Testis (tissue), 3 donors: ENCODE data around the gene CLNK. TPM values are rescaled to one million over a fixed set of nuclear protein-coding genes. Genes with fewer than 3 reads are reported as not detected.

ENCODE experiments used
- DNase-seq: peaks from one replicate; pipeline ENCODE4 v3.0.0-alpha.2; 2019
- H3K27ac ChIP-seq, 2 donors: fragments of 200-600 bp; sonication (generic); one replicate each; pipeline ENCODE4 v1.5.1; 2019
- H3K27me3 ChIP-seq: fragments of 200-600 bp; sonication (generic); one replicate; pipeline ENCODE4 v1.5.1; 2019
- H3K36me3 ChIP-seq: fragments of 200-600 bp; sonication (generic); one replicate; pipeline ENCODE4 v1.5.1; 2017; ENCODE audit warnings: low read depth; ENCODE audit errors: missing control alignments
- H3K4me1 ChIP-seq: fragments of 200-600 bp; sonication (generic); one replicate; pipeline ENCODE4 v1.5.1; 2019
- H3K4me3 ChIP-seq, 2 donors: fragments of 200-600 bp; sonication (generic); one replicate each; pipeline ENCODE4 v1.5.1; 2017 to 2019
- H3K9me3 ChIP-seq: fragments of 200-600 bp; sonication (generic); one replicate; pipeline ENCODE4 v1.5.1; 2017
- CTCF ChIP-seq, 3 experiments: fragments of 450-650 bp in 2 of 3; fragments of 200-600 bp in 1 of 3; sonication (generic) in 1 of 3; IDR thresholded peaks; one replicate each; pipeline ENCODE4 v1.5.1; 2016 to 2019; ENCODE audit warnings: antibody characterized with exemption in 3 of 3, mild to moderate bottlenecking in 2 of 3, moderate library complexity in 1 of 3
- POLR2A ChIP-seq: fragments of 450-650 bp; IDR thresholded peaks from one replicate; pipeline ENCODE4 v1.6.1; 2017; ENCODE audit warnings: antibody characterized with exemption, mild to moderate bottlenecking, moderate library complexity
- WGBS, 2 donors: methylation state at CpG; one replicate each; pipeline ENCODE4 v1.1.5; 2018; 5-methylcytosine and 5-hydroxymethylcytosine counted together
- intact Hi-C: fragments of 100-400 bp; cut with DNase I; formaldehyde crosslinking; loops from one replicate; pipeline ENCODE4 v1.15.1; 2023; ENCODE audit warnings: low total_unique reads
- polyA plus RNA-seq: library from polyadenylated mRNA; stranded (reverse); fragments of 350-450 nt; fragmentation: Illumina TruSeq; extraction: RNeasy Lipid Tissue Mini Kit (QIAGEN cat#74804); gene quantifications from one replicate; pipeline ENCODE4 v1.2.3, GENCODE V29; 2014; ENCODE audit warnings: low read depth, low replicate concordance; ENCODE audit not compliant: insufficient read depth
- total RNA-seq, 2 donors: library from RNA; depleted of rRNA; stranded (reverse); fragments of >200 nt; gene quantifications; one replicate each; pipeline ENCODE4 v1.2.3, GENCODE V29; 2016

CLNK gene
- total and polyA plus RNA-seq, 3 donors from 2014 or later = 0.12 to 0.94 TPM; not detected in 1

GRCh38 chr4:10605746-10606482 lies 78.7 kb downstream of the CLNK start:
- no peaks in the 10 kb centered on the region for H3K4me1 ChIP-seq
- TF ChIP-seq CTCF (IDR thresholded peaks at IDR 0.05) = no peak
- no peak overlapping the region for H3K27ac ChIP-seq
- DNase-seq = no peak
- H3K27me3 ChIP-seq = no peaks in the 10 kb centered on the region
- intact Hi-C loops = no loop called here
- H3K36me3 ChIP-seq = no peaks in the 10 kb centered on the region
- H3K9me3 ChIP-seq = no peaks in the 10 kb centered on the region
- H3K4me3 ChIP-seq = no peak overlapping the region
- WGBS, 2 donors = 90 to 96% methylated on average over 5 of the region's 5 CpGs

GRCh38 chr4:10605031-10605430 lies 79.5 kb downstream of the CLNK start:
- intact Hi-C loops = no loop called here
- no peak for TF ChIP-seq POLR2A
- TF ChIP-seq CTCF (IDR thresholded peaks at IDR 0.05) = no peak
- H3K27me3 ChIP-seq = no peaks in the 10 kb centered on the region
- no peak overlapping the region for H3K27ac ChIP-seq
- no peak overlapping the region for H3K4me3 ChIP-seq
- 89 to 97% methylated on average over 10 of the region's 10 CpGs for WGBS, 2 donors
- no peak for DNase-seq
- no peaks in the 10 kb centered on the region for H3K4me1 ChIP-seq
- H3K9me3 ChIP-seq = no peaks in the 10 kb centered on the region
- no peaks in the 10 kb centered on the region for H3K36me3 ChIP-seq

- WGBS, 2 donors = 88% methylated on average over 4 of the region's 4 CpGs
- Histone ChIP-seq H3K9me3 (no peaks in the 10 kb centered on the region), H3K27me3 (no peaks in the 10 kb centered on the region), H3K27ac (no peak overlapping the region), H3K36me3 (no peaks in the 10 kb centered on the region), H3K4me3 (no peak overlapping the region), H3K4me1 (no peaks in the 10 kb centered on the region)
- no peak for DNase-seq
- intact Hi-C loops = no loop called here
- no peak for TF ChIP-seq CTCF (IDR thresholded peaks at IDR 0.05)
- no peak for TF ChIP-seq POLR2A
These were observed 85.0 kb downstream of the CLNK start for GRCh38 chr4:10599574-10599973.

GRCh38 chr4:10598829-10599228 lies 85.7 kb downstream of the CLNK start:
- WGBS, 2 donors = 67 to 83% methylated on average over 6 of the region's 6 CpGs
- no peaks in the 10 kb centered on the region for H3K27me3 ChIP-seq
- intact Hi-C loops = no loop called here
- H3K36me3 ChIP-seq = no peaks in the 10 kb centered on the region
- H3K27ac ChIP-seq = no peak overlapping the region
- DNase-seq = no peak
- no peak overlapping the region for H3K4me3 ChIP-seq
- no peaks in the 10 kb centered on the region for H3K9me3 ChIP-seq
- no peak for TF ChIP-seq POLR2A
- TF ChIP-seq CTCF (IDR thresholded peaks at IDR 0.05) = no peak
- no peaks in the 10 kb centered on the region for H3K4me1 ChIP-seq
